BE2C (cell line): Measurements from ENCODE around the gene TRIM17.

Source experiments
- DNase-seq: peaks from one replicate; pipeline ENCODE4 v3.0.0-alpha.2; 2020
- H3K27me3 ChIP-seq: fragments of 250-450 bp; sonication (Bioruptor Pico); 2 replicates; pipeline ENCODE4 v1.5.1; 2020; ENCODE audit warnings: mild to moderate bottlenecking
- H3K36me3 ChIP-seq: fragments of 250-450 bp; sonication (Bioruptor Pico); 2 replicates; pipeline ENCODE4 v1.5.1; 2020; ENCODE audit warnings: mild to moderate bottlenecking
- H3K4me1 ChIP-seq: fragments of 250-450 bp; sonication (Bioruptor Pico); 2 replicates; pipeline ENCODE4 v1.5.1; 2020
- H3K4me3 ChIP-seq: 2 replicates; pipeline ENCODE4 v1.5.1; 2011; ENCODE audit warnings: low read depth, low read length
- H3K9me3 ChIP-seq: fragments of 250-450 bp; sonication (Bioruptor Pico); 2 replicates; pipeline ENCODE4 v1.5.1; 2020
- TF ChIP-seq, protein P1 (sequence below): IDR thresholded peaks from 2 replicates; pipeline ENCODE4 v1.5.1; 2012; ENCODE audit warnings: mild to moderate bottlenecking, low read depth, low read length

TRIM17 gene

DNA sequence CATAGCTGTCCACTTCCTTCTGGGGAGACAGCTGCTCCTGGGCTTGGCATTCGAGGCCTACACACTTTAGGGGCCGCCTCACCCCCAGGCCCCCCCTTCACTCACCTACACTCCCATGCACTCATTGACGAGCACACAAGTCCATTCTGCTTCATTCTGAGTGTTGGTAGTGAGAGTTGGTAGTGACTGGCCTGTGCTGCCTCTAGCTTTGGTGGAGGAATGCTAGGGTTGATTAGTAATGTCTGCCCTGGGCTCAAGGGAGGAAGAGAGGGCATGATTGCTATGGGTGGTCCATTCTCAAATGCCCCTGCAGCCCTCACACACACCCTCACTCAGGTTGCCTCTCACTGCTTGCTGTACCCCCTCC lies 40.4 kb downstream of the TRIM17 start:
- DNase-seq = no peak
- TF ChIP-seq, protein P1, sequence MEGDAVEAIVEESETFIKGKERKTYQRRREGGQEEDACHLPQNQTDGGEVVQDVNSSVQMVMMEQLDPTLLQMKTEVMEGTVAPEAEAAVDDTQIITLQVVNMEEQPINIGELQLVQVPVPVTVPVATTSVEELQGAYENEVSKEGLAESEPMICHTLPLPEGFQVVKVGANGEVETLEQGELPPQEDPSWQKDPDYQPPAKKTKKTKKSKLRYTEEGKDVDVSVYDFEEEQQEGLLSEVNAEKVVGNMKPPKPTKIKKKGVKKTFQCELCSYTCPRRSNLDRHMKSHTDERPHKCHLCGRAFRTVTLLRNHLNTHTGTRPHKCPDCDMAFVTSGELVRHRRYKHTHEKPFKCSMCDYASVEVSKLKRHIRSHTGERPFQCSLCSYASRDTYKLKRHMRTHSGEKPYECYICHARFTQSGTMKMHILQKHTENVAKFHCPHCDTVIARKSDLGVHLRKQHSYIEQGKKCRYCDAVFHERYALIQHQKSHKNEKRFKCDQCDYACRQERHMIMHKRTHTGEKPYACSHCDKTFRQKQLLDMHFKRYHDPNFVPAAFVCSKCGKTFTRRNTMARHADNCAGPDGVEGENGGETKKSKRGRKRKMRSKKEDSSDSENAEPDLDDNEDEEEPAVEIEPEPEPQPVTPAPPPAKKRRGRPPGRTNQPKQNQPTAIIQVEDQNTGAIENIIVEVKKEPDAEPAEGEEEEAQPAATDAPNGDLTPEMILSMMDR = no peak
- no peaks in the 10 kb centered on the region for H3K9me3 ChIP-seq
- H3K36me3 ChIP-seq = no peaks in the 10 kb centered on the region
- H3K4me1 ChIP-seq = no peaks in the 10 kb centered on the region
- 0 out of 2 replicates have a peak, but pooled peaks cover 3% of the 10 kb centered on the region for H3K27me3 ChIP-seq
- H3K4me3 ChIP-seq = no peak overlapping the region

- DNase-seq = peak; percentile 4
- Histone ChIP-seq H3K9me3 (no peaks in the 10 kb centered on the region), H3K27me3 (0 out of 2 replicates have a peak, but pooled peaks cover 3% of the 10 kb centered on the region), H3K4me3 (no peak overlapping the region), H3K36me3 (no peaks in the 10 kb centered on the region), H3K4me1 (no peaks in the 10 kb centered on the region)
- TF ChIP-seq, protein P1 = no peak
Measured at GRCh38 chr1:228375578-228376261, 40.9 kb downstream of the TRIM17 start.

- peak; percentile 15 for DNase-seq
- Histone ChIP-seq H3K27me3 (0 out of 2 replicates have a peak, but pooled peaks cover 3% of the 10 kb centered on the region), H3K9me3 (no peaks in the 10 kb centered on the region), H3K36me3 (no peaks in the 10 kb centered on the region), H3K4me3 (no peak overlapping the region), H3K4me1 (no peaks in the 10 kb centered on the region)
- TF ChIP-seq, protein P1 = no peak
Measured at GRCh38 chr1:228374711-228375577, 41.7 kb downstream of the TRIM17 start.

DNA sequence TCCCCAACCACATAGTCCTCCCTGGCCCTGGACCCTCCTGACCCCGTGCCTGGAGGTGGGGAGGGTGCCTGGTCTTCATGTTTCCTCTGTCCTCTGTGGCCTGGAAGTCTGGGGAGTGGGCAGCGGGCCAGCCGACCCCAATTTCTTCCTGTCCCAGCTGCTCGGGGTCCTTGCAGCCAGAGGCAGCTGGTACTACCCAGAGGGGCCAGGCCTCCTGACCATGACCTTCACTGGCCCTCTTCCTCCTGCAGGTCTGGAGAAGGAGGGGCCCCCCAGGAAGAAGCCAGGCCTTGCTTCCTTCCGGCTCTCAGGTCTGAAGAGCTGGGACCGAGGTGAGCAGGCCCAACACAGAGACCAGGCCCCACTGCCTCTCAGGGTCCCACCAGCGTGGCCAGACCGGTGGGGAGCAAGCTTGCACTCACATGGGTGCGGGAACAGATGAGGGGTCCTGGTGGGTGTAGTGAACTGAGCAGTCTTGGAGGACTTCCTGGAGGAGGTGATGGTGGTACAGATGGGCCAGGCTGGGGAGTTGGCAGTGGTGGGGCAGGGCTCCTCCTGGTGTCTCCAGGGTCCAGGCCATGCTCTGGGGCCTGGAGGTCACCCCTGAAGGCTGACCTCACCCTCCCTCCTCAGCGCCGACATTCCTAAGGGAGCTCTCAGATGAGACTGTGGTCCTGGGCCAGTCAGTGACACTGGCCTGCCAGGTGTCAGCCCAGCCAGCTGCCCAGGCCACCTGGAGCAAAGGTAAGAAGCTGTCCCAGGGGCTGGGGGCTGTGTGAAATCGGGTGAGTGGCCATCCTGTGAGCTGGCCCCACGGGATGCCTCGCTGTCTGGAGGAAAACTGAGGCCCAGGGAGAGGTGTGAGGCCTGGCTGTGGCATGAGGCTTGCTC lies 42.7 kb downstream of the TRIM17 start:
- peak; percentile 6 for DNase-seq

GRCh38 chr1:228373004-228373680 lies 43.5 kb downstream of the TRIM17 start:
- peak; percentile 7 for DNase-seq
- Histone ChIP-seq H3K9me3 (no peaks in the 10 kb centered on the region), H3K27me3 (0 out of 2 replicates have a peak, but pooled peaks cover 3% of the 10 kb centered on the region), H3K36me3 (no peaks in the 10 kb centered on the region), H3K4me3 (no peak overlapping the region), H3K4me1 (no peaks in the 10 kb centered on the region)
- TF ChIP-seq, protein P1 = no peak

More for the DNA sequence above, 42.7 kb downstream of the TRIM17 start:
- TF ChIP-seq, protein P1 = no peak
- Histone ChIP-seq H3K36me3 (no peaks in the 10 kb centered on the region), H3K4me1 (no peaks in the 10 kb centered on the region), H3K27me3 (0 out of 2 replicates have a peak, but pooled peaks cover 3% of the 10 kb centered on the region), H3K4me3 (no peak overlapping the region), H3K9me3 (no peaks in the 10 kb centered on the region)
